ENCODE data around the gene MPI. TPM values are rescaled to one million over a fixed set of nuclear protein-coding genes. Genes with fewer than 3 reads are reported as not detected.

MPI gene
- total RNA-seq, 1 experiment from 2014 or later: 57.5 TPM

DNA sequence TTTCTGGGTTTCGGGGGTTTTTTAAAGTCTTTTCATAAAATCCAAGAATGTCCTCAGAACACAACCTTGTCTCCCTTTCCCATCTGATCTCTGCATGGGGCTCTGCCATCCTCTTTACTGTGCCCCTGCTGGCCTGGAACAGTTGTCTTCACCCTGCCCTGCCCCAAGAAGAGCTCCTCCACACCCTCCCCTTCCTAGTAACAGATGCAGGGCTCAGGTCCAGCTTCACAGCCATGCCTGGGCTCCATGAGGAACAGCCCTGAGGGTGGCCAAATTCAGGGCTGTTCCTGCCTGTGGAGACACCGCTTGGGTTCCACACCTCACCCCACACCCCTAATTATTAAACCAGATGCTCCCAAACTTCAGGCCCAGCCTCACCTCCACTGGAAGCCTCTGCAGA is 34.0 kb upstream of the MPI start:
- H2BK20ac ChIP-seq (ENCODE audit: low read depth, low read length, poor library complexity, severe bottlenecking): no peak overlapping the region
- H3K4me2 ChIP-seq (ENCODE audit: insufficient read depth, insufficient read length, low read length): no peak overlapping the region
- H3K9ac ChIP-seq (ENCODE audit: extremely low read depth, insufficient read length, low read length): no peak overlapping the region
- no peak overlapping the region for H3K18ac ChIP-seq (ENCODE audit: insufficient read length, low read depth, low read length)
- H3K79me1 ChIP-seq (ENCODE audit: insufficient read depth, low read depth, low read length, poor library complexity, severe bottlenecking): no peaks in the 10 kb centered on the region
- TF ChIP-seq, protein P1, sequence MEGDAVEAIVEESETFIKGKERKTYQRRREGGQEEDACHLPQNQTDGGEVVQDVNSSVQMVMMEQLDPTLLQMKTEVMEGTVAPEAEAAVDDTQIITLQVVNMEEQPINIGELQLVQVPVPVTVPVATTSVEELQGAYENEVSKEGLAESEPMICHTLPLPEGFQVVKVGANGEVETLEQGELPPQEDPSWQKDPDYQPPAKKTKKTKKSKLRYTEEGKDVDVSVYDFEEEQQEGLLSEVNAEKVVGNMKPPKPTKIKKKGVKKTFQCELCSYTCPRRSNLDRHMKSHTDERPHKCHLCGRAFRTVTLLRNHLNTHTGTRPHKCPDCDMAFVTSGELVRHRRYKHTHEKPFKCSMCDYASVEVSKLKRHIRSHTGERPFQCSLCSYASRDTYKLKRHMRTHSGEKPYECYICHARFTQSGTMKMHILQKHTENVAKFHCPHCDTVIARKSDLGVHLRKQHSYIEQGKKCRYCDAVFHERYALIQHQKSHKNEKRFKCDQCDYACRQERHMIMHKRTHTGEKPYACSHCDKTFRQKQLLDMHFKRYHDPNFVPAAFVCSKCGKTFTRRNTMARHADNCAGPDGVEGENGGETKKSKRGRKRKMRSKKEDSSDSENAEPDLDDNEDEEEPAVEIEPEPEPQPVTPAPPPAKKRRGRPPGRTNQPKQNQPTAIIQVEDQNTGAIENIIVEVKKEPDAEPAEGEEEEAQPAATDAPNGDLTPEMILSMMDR (conservative IDR thresholded peaks at IDR 0.05): no peak
- H3K14ac ChIP-seq (ENCODE audit: insufficient read depth, low read length): no peak overlapping the region
- no peak overlapping the region for H2BK15ac ChIP-seq (ENCODE audit: low read depth, low read length)
- no peak overlapping the region for H3K4ac ChIP-seq (ENCODE audit: low read depth, low read length)
- no CpG with 5 or more reads among the region's 2 CpGs for WGBS (ENCODE audit: extremely low coverage, insufficient read length, low lambda C conversion rate)
- no peak overlapping the region for H2AK5ac ChIP-seq (ENCODE audit: insufficient read length, low read length)
- H2BK12ac ChIP-seq (ENCODE audit: insufficient read length, low read depth, low read length): no peak overlapping the region
- peaks cover 8 to 24% (median 23%) of the 10 kb centered on the region in 3 experiments; a peak in 6 of 7 replicates for H3K36me3 Mint-ChIP-seq (ENCODE audit: insufficient read depth in 1 of 3, low read depth in 3 of 3)
- no peaks in the 10 kb centered on the region for H3K27me3 Mint-ChIP-seq (ENCODE audit: low read depth)
- H2BK5ac ChIP-seq (ENCODE audit: insufficient read length, low read length): no peak overlapping the region
- H3K4me3 Mint-ChIP-seq: no peak overlapping the region; a peak in 1 of 5 replicates
- H4K8ac ChIP-seq (replicated peaks; ENCODE audit: insufficient read length, low read depth, low read length): no peak overlapping the region
- H3K9me3 Mint-ChIP-seq: no peaks in the 10 kb centered on the region
- H2BK120ac ChIP-seq (ENCODE audit: low read depth, low read length, poor library complexity, severe bottlenecking): no peak overlapping the region
- no peak overlapping the region for H3K23ac ChIP-seq (ENCODE audit: insufficient read length, low read depth, low read length)
- H3K9me3 ChIP-seq (ENCODE audit: control insufficient read depth, low read depth, low read length): no peaks in the 10 kb centered on the region
- H3K4me1 ChIP-seq (ENCODE audit: insufficient read depth, low read length): no peaks in the 10 kb centered on the region
- H4K91ac ChIP-seq (ENCODE audit: insufficient read length, low read depth, low read length): no peak overlapping the region
- no peak overlapping the region for H2AFZ ChIP-seq (ENCODE audit: low read length)
- H3K23me2 ChIP-seq (ENCODE audit: insufficient read length, low read depth, low read length, poor library complexity, severe bottlenecking): no peaks in the 10 kb centered on the region
- peaks cover 0 to 6% of the 10 kb centered on the region in 2 experiments; a peak in 3 of 4 replicates for H3K4me1 Mint-ChIP-seq
- H3K27ac ChIP-seq (ENCODE audit: insufficient read length, low read depth, low read length): no peak overlapping the region
- H3K27me3 ChIP-seq (ENCODE audit: insufficient read depth, low read length): no peaks in the 10 kb centered on the region
- no peaks in the 10 kb centered on the region for H3K79me2 ChIP-seq (ENCODE audit: insufficient read depth, low read length)
- H3K56ac ChIP-seq (ENCODE audit: insufficient read length, low read depth, low read length): no peak overlapping the region
- H4K20me1 ChIP-seq (ENCODE audit: control insufficient read depth, insufficient read depth, insufficient read length): no peaks in the 10 kb centered on the region
- H3T11ph ChIP-seq (ENCODE audit: low read length): no peak overlapping the region
- no peak for DNase-seq
- no peak overlapping the region for H4K5ac ChIP-seq (ENCODE audit: insufficient read length, low read depth, low read length)
- peak overlapping the region in 2 of 3 experiments; percentile 70 to 91; a peak in 4 of 7 replicates for H3K27ac Mint-ChIP-seq
